ENCODE data around the gene LAPTM5.

DNA sequence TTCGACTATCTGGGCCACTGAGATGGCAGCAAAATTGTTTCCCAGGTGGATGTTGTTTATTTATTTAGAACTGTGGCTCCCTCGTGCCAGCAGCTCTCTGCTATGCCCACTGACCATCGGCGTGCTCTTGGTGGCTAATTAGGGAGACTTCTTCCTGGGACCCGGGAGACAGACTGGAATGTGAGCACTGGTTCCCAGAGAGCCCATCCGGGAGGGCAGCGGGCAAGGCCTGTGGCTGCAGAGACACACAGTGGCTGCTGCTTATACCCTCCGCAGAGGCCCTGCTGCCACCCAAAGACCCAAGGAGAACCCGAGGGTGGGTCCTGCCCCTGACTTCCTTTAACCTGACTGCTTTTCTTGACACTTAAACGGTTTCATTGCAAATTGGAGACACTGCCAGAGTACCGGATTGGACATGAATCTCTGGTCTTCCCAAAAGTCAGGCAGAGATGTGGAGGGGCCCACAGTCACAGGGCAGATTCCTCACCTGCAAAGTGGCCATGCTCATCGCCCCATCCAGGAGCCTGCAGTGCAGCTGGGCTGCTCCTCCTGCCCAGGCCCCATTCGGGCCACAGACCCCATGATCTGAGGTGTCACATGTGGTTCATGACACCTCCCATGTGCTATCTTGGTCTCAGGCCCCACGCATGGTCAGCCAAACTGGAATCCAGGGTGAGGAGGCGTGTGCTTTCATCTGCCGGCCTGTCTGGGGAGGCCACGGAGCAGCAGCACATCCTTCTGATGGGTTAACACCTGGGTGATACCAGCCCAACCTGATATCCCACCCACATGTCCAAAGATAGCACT lies 28.5 kb downstream of the LAPTM5 start:
- TF ChIP-seq, protein P1, sequence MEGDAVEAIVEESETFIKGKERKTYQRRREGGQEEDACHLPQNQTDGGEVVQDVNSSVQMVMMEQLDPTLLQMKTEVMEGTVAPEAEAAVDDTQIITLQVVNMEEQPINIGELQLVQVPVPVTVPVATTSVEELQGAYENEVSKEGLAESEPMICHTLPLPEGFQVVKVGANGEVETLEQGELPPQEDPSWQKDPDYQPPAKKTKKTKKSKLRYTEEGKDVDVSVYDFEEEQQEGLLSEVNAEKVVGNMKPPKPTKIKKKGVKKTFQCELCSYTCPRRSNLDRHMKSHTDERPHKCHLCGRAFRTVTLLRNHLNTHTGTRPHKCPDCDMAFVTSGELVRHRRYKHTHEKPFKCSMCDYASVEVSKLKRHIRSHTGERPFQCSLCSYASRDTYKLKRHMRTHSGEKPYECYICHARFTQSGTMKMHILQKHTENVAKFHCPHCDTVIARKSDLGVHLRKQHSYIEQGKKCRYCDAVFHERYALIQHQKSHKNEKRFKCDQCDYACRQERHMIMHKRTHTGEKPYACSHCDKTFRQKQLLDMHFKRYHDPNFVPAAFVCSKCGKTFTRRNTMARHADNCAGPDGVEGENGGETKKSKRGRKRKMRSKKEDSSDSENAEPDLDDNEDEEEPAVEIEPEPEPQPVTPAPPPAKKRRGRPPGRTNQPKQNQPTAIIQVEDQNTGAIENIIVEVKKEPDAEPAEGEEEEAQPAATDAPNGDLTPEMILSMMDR (IDR thresholded peaks at IDR 0.05): no peak
- no peak for TF ChIP-seq POLR2AphosphoS5 (IDR thresholded peaks at IDR 0.05; ENCODE audit: low read depth, low read length)
